ENCODE data around the gene KIZ.

DNA sequence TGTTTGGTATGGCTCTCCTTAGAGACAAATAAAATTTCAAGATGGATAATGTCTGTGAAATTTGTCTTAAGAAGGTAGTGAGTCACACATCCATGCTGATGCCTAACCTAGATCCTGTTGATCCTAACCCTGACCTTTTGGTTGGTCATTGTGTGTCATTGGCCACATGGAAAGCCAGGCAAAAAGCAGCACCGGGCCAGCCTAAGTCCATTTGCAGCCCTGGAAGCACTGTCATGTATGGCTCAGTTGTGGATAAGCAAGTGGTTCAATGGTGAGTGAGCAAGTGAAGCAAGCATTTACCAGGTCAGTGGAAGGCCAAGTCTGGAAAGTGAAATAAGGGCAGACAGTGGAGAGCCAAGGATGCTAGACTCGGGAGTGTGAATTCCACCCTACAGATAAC is 165.1 kb downstream of the KIZ start:
- TF ChIP-seq EZH2 (IDR thresholded peaks at IDR 0.05) (no peak), POLR2AphosphoS5 (IDR thresholded peaks at IDR 0.05; ENCODE audit: borderline replicate concordance, low read depth, low read length) (no peak), FOXP2 (optimal IDR thresholded peaks at IDR 0.05; ENCODE audit: control extremely low read depth, extremely low read length, insufficient read depth) (no peak)

Data from SK-N-MC (cell line).